ENCODE measurements around the gene NCAM2. TPM values are rescaled to one million over a fixed set of nuclear protein-coding genes. Genes with fewer than 3 reads are reported as not detected.

NCAM2 gene
- polyA plus RNA-seq, 1 experiment = 7.7 TPM

DNA sequence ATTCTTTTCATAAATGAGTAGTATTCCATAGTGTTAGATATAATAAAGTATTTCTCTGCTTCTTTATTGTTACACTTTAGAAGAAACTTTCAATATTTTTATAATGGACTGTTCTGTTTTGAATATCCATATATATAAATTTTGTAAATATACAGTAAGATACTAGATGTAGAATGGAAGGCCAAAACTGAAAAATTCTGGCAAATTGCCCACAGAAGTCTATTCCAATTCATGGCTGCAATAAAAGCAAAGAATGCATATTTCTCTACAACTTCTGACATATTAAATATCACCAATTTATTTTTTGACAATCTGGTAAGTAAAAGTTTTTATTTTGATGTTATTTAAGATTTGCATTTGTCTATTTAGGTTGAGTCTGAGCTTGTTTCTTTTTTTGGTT is 532.5 kb downstream of the NCAM2 start:
- TF ChIP-seq, protein P1, sequence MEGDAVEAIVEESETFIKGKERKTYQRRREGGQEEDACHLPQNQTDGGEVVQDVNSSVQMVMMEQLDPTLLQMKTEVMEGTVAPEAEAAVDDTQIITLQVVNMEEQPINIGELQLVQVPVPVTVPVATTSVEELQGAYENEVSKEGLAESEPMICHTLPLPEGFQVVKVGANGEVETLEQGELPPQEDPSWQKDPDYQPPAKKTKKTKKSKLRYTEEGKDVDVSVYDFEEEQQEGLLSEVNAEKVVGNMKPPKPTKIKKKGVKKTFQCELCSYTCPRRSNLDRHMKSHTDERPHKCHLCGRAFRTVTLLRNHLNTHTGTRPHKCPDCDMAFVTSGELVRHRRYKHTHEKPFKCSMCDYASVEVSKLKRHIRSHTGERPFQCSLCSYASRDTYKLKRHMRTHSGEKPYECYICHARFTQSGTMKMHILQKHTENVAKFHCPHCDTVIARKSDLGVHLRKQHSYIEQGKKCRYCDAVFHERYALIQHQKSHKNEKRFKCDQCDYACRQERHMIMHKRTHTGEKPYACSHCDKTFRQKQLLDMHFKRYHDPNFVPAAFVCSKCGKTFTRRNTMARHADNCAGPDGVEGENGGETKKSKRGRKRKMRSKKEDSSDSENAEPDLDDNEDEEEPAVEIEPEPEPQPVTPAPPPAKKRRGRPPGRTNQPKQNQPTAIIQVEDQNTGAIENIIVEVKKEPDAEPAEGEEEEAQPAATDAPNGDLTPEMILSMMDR (IDR thresholded peaks at IDR 0.05; ENCODE audit: low read depth, low read length) = no peak
- H3K9me3 ChIP-seq (ENCODE audit: control insufficient read depth, insufficient read depth, low read length) = no peaks in the 10 kb centered on the region
- DNase-seq (ENCODE audit: low read depth, low spot score) = no peak
- H3K4me3 ChIP-seq (ENCODE audit: low read depth, low read length) = no peak overlapping the region
- no peak overlapping the region for H3K27ac ChIP-seq (ENCODE audit: low read depth, low read length)
- ChIA-PET POLR2A (no interaction called here), CTCF (no interaction called here)
- H3K27me3 ChIP-seq (ENCODE audit: control insufficient read depth, insufficient read depth, low read length) = no peaks in the 10 kb centered on the region

DNA sequence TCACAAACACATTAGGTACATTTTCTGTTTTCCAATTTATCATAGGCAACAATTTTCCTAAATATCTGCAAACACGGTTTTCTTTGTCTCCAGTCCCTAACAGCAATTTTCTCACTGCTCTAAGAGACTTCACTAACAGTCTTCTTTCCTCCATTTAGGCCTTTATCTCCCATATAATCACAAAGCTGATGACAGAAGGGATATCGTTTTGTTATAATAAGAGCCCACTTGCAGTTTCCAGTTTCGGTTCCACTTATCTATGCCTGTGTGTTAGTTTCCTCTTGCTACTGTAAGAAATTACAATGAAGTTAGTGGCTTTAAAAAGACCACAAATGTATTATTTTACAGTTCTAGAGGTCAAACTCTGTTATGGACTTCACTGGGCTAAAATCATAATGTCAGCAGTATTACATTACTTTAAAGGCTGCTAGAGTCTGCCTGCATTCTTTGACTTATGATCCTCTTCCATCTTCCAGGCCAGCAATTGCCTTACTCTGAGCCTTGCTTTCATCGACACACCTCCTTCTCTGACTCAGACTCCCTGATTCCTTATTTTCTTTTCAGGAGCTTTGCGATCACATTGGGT is 549.3 kb downstream of the NCAM2 start:
- Histone ChIP-seq H3K4me3 (ENCODE audit: low read depth, low read length) (no peak overlapping the region), H3K27ac (ENCODE audit: low read depth, low read length) (no peak overlapping the region), H3K27me3 (ENCODE audit: control insufficient read depth, insufficient read depth, low read length) (no peaks in the 10 kb centered on the region), H3K9me3 (ENCODE audit: control insufficient read depth, insufficient read depth, low read length) (no peaks in the 10 kb centered on the region)
- CTCF ChIA-PET = no interaction called here
- TF ChIP-seq, protein P1 (IDR thresholded peaks at IDR 0.05; ENCODE audit: low read depth, low read length) = no peak
- POLR2A ChIA-PET = no interaction called here
- no peak for DNase-seq (ENCODE audit: low read depth, low spot score)

DNA sequence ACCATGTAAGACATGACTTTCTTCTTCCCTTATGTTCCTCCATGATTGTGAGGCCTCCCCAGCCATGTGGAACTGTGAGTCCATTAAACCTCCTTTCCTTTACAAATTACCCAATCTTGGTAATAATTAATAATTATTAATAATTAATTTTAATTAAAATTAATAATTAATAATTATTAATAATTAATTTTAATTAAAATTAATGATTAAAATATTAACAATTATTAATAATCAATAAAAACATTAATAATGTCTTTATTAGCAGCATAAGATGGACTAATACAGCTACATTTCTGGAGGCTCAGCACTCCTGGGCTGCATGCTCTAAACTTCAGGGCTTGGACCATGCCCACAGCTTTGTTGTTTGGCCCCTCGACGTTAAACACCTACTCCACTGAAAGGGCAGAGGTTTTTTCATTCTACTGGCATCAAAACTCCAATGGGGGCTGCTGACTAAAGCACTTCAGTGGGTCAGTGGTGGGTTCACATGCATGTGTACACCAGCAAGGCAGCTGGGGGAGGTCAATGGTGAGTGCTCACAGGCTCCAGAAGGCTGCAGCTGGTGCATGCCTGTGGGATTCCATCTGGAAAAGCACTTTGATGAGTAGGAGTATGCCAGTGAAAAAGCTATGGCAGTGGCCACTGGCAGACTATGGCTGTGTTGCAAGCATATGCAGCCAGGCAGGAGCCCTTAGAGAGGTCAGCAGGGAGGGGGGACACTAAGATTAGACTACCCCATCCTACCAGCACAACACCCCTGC is 561.3 kb downstream of the NCAM2 start:
- Histone ChIP-seq H3K27ac (ENCODE audit: low read depth, low read length) (no peak overlapping the region), H3K27me3 (ENCODE audit: control insufficient read depth, insufficient read depth, low read length) (no peaks in the 10 kb centered on the region), H3K9me3 (ENCODE audit: control insufficient read depth, insufficient read depth, low read length) (no peaks in the 10 kb centered on the region), H3K4me3 (ENCODE audit: low read depth, low read length) (no peak overlapping the region)
- POLR2A ChIA-PET = no interaction called here
- DNase-seq (ENCODE audit: low read depth, low spot score) = no peak
- CTCF ChIA-PET = no interaction called here
- TF ChIP-seq, protein P1 (IDR thresholded peaks at IDR 0.05; ENCODE audit: low read depth, low read length) = no peak
